Frontal cortex (tissue), 4 donors: Measurements from ENCODE around the gene CIAO1. TPM values are rescaled to one million over a fixed set of nuclear protein-coding genes. Genes with fewer than 3 reads are reported as not detected.
"Not testable (repeated sequence)": the region's sequence is repeated elsewhere in the genome, so short reads cannot be mapped to it uniquely, and the experiment has no call there.

Source experiments
- DNase-seq, 2 donors: peaks; one replicate each; pipeline ENCODE4 v3.0.0; 2012; ENCODE audit warnings: low spot score in 2 of 2
- FAIRE-seq: peaks from 2 replicates; lab custom pipeline; 2012; peaks lifted over from hg19 to GRCh38; lab: Jason Lieb, UNC
- total RNA-seq: library from RNA; depleted of rRNA; stranded (reverse); fragments of >200 nt; gene quantifications from one replicate; pipeline ENCODE4 v1.2.3, GENCODE V29; 2014
- donor health status: control.
- donor health status: control.
- donor health status: control.

The CIAO1 gene
- total RNA-seq, 1 donor from 2014 or later: 74.6 TPM

DNA sequence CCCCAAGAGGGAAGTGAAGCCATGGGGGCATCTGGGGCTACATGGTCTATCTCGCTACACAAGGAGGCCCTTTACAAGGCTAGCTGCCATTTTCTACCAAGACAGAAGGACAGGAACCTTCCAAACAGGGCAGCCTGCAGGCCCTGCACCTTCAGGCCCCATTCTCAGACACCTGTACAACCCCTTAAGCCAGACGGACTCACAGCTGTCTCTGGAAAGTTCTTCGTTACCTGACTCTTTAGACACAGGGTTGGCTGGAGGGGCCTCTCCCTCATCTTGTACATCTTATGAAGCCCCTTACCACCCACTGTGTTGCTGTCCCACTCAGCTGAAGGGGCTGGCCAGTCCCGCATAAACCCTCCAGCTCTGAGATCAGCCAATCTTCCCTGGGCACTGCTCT, 17.4 kb upstream of the CIAO1 start:
- FAIRE-seq (no peak), DNase-seq (no peak)

GRCh38 chr2:96249654-96250053, 16.4 kb upstream of the CIAO1 start:
- no peak for FAIRE-seq
- no peak for DNase-seq

- FAIRE-seq (no peak), DNase-seq (no peak)
These were observed 15.8 kb upstream of the CIAO1 start for GRCh38 chr2:96250188-96250587.

- DNase-seq (peak in 1 of 2 donors; percentile 30), FAIRE-seq (no peak)
These were observed 14.2 kb upstream of the CIAO1 start for GRCh38 chr2:96251721-96252292.

DNA sequence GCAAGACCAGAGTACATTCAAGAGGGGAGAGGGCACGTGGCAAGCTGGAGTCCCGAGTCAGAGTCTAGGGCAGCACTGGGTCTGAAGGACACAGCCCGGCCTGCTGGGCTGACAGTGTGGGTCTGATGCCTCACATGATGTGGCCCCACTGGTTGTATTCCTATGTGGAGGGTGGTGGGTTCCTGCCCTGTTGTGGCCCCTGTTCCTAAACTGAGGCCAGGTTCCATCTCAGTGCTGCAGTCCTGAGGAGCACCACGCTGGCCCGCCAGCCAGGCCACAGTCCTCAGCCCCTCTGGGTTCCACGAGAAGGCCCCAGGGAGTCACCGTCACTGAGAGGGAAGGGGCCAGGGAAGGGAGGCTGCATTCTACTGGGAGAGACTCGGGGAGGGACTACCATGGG, 13.5 kb upstream of the CIAO1 start:
- no peak for DNase-seq
- no peak for FAIRE-seq

GRCh38 chr2:96253006-96253405, 13.0 kb upstream of the CIAO1 start:
- FAIRE-seq (no peak), DNase-seq (no peak)

- DNase-seq (no peak), FAIRE-seq (no peak)
These were observed 11.5 kb upstream of the CIAO1 start for GRCh38 chr2:96254571-96254970.

GRCh38 chr2:96256611-96257113, 9.4 kb upstream of the CIAO1 start:
- DNase-seq (no peak), FAIRE-seq (no peak)

GRCh38 chr2:96257744-96258143, 8.3 kb upstream of the CIAO1 start:
- not testable (repeated sequence) for FAIRE-seq, DNase-seq

GRCh38 chr2:96258166-96259022, 7.6 kb upstream of the CIAO1 start:
- DNase-seq (no peak), FAIRE-seq (no peak)

- no peak for DNase-seq
- FAIRE-seq: no peak
These were observed 6.5 kb upstream of the CIAO1 start for GRCh38 chr2:96259497-96259921.

GRCh38 chr2:96260387-96261260, 5.4 kb upstream of the CIAO1 start:
- DNase-seq: peak; percentile 31 to 67
- FAIRE-seq: no peak

- FAIRE-seq (no peak), DNase-seq (no peak)
These were observed 4.6 kb upstream of the CIAO1 start for GRCh38 chr2:96261328-96262003.

- DNase-seq (no peak), FAIRE-seq (no peak)
These were observed 3.7 kb upstream of the CIAO1 start for GRCh38 chr2:96262306-96262705.

- DNase-seq (no peak), FAIRE-seq (no peak)
These were observed 1.9 kb upstream of the CIAO1 start for GRCh38 chr2:96264086-96264485.

DNA sequence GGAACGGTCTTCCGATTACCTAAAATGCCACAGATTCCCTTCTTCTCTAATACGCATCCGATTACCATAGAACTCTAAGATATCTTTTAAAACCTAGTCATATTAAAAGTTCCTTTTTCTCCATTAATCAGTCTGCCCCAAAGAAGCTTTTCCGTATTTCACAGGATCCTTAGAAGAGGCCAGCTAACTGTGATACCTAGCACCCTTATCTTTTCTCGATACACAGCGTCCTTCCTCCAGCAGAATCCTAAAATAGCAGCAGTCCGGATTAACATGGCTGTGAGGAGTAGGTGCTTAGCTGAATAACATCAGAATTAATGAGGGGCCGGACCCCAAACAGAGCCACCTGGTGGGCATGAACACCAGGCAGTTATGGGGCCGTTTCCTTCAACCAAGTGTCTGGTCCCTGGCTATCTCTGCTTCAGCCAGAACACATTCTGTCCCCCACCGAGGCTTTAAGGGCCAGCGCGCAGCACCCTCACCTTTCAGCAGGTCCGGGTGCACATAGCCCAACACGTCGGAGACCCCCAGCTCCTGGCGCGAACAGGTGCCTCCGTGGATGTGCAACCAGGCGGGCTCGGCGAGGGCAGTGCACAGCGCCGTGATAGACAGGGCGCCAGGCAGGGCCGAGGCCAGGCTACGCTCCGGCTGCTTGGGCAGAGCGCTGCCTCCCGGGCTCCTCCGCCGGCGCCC, 1.2 kb upstream of the CIAO1 start:
- DNase-seq (no peak), FAIRE-seq (no peak)

DNA sequence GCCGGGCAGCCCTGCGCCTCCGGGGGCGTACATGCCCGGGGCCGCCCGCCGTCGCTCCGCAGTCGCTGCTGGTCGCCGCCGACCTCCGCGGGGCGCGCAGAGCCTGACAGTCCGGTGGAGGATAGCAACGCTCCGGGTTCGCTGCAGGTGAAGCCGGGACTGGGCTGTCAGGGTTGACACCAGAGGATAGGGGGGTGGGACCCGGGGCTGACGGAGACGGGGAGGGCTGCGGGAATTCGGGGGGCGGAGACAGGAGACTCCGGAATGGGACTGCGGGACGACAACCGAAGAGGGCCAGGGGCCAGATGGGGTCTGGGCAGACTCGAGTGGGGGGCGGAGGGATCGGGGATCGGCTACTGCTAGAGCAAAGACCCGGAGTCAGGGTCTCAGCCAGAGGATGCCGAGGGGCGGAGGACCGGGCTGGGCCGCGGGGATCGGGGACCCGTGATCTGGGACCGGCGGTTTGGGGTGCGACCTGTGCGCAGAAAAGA, 631 bp upstream of the CIAO1 start:
- FAIRE-seq: no peak

GRCh38 chr2:96267159-96267971, 1.3 kb downstream of the CIAO1 start:
- DNase-seq: no peak

More for the DNA sequence above, 631 bp upstream of the CIAO1 start:
- DNase-seq: peak; percentile 63 to 66

More at GRCh38 chr2:96267159-96267971, 1.3 kb downstream of the CIAO1 start:
- no peak for FAIRE-seq
